HEK293 (cell line): ENCODE data around the gene ABCA1.

Experiments
- GLIS2 ChIP-seq: fragments of 450-650 bp; formaldehyde crosslinking; IDR thresholded peaks from 2 replicates; pipeline ENCODE4 v1.5.1; 2016; ENCODE audit warnings: missing biosample characterization, missing genetic modification characterization
- ZNF776 ChIP-seq: fragments of 450-650 bp; formaldehyde crosslinking; IDR thresholded peaks from 2 replicates; pipeline ENCODE4 v1.5.0; 2017; ENCODE audit warnings: missing biosample characterization, missing genetic modification characterization, borderline replicate concordance
- TF ChIP-seq, protein P1 (sequence below): fragments of 450-650 bp; formaldehyde crosslinking; IDR thresholded peaks from 2 replicates; pipeline ENCODE4 v1.5.1; 2016; ENCODE audit warnings: missing biosample characterization, missing genetic modification characterization

DNA sequence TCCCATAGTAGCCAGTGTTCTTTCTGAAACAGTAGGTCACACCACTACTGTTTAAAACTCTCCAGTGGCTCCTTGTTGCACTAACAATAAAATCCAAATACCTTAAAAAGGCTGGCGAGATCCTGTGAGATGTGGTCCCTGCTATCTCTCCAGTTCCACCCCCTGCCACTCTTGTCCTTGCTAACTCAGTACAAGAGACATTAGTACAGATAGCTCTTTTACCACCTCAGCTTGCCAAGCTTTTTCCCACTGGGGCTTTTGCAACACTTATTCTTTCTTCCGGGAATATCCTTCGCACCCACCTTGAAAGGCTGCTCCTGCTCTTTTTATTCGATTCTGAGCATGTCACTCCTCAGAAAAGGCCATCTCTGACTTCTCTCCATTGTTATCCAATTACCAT, 149.2 kb downstream of the ABCA1 start:
- TF ChIP-seq, protein P1, sequence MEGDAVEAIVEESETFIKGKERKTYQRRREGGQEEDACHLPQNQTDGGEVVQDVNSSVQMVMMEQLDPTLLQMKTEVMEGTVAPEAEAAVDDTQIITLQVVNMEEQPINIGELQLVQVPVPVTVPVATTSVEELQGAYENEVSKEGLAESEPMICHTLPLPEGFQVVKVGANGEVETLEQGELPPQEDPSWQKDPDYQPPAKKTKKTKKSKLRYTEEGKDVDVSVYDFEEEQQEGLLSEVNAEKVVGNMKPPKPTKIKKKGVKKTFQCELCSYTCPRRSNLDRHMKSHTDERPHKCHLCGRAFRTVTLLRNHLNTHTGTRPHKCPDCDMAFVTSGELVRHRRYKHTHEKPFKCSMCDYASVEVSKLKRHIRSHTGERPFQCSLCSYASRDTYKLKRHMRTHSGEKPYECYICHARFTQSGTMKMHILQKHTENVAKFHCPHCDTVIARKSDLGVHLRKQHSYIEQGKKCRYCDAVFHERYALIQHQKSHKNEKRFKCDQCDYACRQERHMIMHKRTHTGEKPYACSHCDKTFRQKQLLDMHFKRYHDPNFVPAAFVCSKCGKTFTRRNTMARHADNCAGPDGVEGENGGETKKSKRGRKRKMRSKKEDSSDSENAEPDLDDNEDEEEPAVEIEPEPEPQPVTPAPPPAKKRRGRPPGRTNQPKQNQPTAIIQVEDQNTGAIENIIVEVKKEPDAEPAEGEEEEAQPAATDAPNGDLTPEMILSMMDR (tag by site-specific recombination) = no peak
- TF ChIP-seq GLIS2 (tag by site-specific recombination) = no peak
- no peak for TF ChIP-seq ZNF776 (tag by site-specific recombination)
